DOHH2 (cell line): ENCODE data around the gene ITPR2.

Experiments
- CTCF ChIP-seq: fragments of 200-600 bp; sonication (generic); IDR thresholded peaks from one replicate; pipeline ENCODE4 v1.5.1; 2014; ENCODE audit warnings: antibody characterized with exemption, mild to moderate bottlenecking, low read depth, low read length; ENCODE audit not compliant: poor library complexity, severe bottlenecking
- EZH2phosphoT487 ChIP-seq: fragments of 200-600 bp; sonication (generic); IDR thresholded peaks from 2 replicates; pipeline ENCODE4 v1.6.1; 2017; ENCODE audit warnings: borderline replicate concordance, mild to moderate bottlenecking, antibody characterized with exemption, low read length, moderate library complexity, mixed read lengths

- TF ChIP-seq CTCF (no peak), EZH2phosphoT487 (no peak)
Measured at GRCh38 chr12:26507613-26508012, 325.4 kb downstream of the ITPR2 start.
